ENCODE results near the gene PARVA.

The PARVA gene

GRCh38 chr11:12459865-12460444 is 82.6 kb downstream of the PARVA start:
- DNase-seq (ENCODE audit: low read depth), result no peak

DNA sequence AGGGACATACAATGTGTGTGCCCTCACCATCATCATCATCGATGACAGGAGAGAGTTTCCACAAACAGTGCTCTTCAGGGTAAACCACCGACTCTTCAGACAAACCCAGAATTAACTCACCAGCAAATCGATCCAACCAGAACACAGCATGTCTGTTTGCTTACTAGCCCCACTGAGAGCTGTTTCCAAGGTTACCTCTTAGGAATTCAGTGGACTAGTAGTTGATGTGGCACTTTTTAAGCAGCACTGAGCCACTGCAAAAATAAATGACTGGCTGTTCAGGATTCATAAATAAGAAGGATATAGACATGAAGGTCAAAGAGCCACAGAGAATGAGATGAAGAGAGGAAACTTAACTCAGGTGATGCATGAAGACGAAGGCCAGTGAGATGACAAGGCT is 83.1 kb downstream of the PARVA start:
- DNase-seq (ENCODE audit: low read depth), result no peak

- no peak for DNase-seq (ENCODE audit: low read depth)
Measured at GRCh38 chr11:12461516-12461915, 84.1 kb downstream of the PARVA start.

DNA sequence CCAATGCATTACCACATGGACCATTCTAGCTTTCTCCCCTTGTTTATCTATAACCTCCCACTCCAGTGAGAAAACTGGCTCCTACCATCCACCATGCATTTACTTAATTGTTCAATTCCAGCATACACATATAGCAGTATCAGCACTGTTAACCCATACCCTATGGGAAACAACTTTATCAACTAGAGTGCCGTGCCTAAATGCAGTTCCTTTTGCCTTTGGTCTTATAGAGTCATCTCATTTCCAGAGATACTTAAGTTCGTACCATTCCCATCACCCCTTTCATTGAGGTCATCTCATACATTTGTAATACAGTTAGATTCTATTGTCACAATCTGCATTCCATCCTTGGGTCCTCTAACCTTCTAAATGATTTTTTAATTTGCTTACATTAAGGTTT is 86.9 kb downstream of the PARVA start:
- no peak for DNase-seq (ENCODE audit: low read depth)

- no peak for DNase-seq (ENCODE audit: low read depth)
Measured at GRCh38 chr11:12465332-12465731, 88.0 kb downstream of the PARVA start.

DNA sequence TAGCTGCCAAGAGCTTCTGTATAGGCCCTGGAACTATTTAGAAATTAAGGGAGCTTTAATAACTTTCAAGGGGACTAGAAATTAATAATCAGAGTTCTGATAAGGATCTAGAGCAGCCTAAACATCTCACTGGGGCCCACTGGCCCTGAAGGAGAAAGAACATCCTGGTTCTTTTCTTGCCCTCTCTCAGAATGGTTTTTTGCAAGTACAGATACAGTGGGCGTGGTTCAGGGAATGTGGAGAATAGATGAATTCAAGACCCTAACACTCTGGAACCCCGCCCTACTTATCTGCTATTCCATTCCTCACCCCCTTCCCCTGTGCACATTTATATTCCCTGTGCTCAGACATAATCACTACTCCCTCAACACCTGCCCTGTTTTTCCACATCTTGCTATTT is 90.2 kb downstream of the PARVA start:
- no peak for DNase-seq (ENCODE audit: low read depth)

DNA sequence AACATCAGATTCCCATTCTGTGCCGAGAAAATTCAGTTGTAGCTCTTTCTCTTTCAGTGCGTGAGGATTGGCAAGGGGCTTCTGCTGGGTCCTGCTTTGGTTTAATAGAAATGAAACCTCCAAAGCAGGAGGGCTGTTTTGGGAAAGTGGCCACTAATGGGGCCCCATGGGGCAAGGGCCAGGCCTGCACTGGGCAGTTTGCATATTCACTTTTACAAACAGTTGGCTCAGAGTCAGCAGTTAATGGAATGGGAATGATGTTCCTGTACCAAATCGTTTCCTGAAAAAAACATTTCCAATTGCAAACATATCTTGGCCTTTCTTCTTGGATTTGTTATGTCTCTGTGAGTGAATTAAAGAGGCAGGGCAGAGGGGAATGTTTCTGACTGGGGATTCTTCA is 92.1 kb downstream of the PARVA start:
- DNase-seq (ENCODE audit: low read depth), result no peak

GRCh38 chr11:12470236-12470635 is 92.9 kb downstream of the PARVA start:
- DNase-seq (ENCODE audit: low read depth), result no peak

GRCh38 chr11:12472401-12473005 is 95.1 kb downstream of the PARVA start:
- DNase-seq (ENCODE audit: low read depth), result no peak

GRCh38 chr11:12473381-12473780 is 96.0 kb downstream of the PARVA start:
- no peak for DNase-seq (ENCODE audit: low read depth)

- no peak for DNase-seq (ENCODE audit: low read depth)
Measured at GRCh38 chr11:12474871-12475270, 97.5 kb downstream of the PARVA start.

DNA sequence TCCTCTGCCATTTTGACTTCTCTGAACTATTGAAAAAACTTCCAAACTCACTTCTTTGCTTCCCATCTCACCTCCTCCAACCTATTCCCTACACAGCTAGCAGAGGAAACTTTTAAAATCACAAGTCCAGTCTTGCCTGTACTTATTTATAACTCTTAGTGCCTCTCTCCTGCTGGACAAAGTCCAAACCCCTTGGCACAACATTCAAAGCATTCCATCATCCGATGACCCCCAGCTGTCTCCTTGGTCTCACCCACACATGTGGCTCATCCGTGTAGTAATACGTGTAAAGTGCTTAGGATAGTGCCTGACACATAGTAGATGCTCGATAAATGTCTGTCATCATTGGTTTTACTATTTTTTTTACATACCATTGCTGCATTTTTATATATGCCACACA is 101.4 kb downstream of the PARVA start:
- no peak for DNase-seq (ENCODE audit: low read depth)

DNA sequence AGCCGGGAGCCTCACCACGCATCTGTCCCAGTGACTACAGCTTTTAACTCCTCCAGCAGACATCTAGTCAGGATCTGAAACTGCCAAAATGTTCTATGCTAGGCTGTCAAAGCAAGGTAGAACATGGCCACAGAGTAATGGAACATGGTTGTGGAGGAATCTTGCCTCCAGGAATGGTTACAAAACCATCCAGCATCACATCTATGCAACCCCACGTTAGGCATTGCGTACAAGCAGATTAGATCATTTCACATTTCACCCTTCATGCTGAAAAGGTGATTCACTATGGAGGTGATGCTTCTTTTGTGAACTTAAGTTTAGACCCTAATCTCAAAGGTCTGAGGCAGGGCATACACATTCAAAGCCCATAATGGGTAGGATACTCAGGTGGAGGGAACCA is 103.0 kb downstream of the PARVA start:
- no peak for DNase-seq (ENCODE audit: low read depth)

DNA sequence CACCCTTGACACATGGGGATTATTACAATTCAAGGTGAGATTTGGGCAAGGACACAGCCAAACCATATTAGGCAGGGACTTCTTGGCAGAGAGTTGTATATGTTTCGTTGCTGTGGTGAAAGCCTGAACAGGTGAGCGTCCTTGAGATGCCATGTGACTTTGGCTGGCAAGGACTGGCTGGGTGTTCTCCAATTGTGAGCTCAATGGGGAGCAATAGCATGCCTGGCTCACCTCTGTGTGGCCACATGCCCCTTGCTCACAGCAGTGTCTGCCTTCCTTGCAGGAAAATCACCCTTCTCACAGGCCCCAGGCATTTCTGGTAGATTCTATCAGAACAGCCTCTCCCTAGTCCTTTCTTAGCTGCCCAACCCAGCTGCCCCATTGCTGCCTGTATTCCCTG is 105.5 kb downstream of the PARVA start:
- no peak for DNase-seq (ENCODE audit: low read depth)

DNA sequence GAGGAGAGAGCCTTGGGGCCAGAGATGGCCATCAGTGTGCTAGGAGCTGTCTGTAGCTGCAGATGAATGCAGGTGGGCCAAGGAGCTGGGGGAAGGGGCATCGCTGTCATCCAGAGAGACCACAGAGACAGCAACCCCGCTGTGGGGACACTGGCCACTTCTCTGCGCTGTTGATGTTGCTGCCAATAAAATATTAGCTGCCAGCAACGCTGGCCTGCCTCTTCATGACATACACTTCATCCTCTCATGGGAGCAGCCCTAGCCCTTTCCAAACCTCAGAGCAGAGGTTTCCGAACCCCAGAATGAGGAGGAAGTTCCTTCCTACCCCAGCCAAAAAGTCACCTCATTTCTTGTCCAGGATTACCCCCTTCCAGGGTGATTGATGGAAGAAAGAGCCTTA is 106.2 kb downstream of the PARVA start:
- DNase-seq (ENCODE audit: low read depth), result no peak

GRCh38 chr11:12485328-12485727 is 108.0 kb downstream of the PARVA start:
- no peak for DNase-seq (ENCODE audit: low read depth)

GRCh38 chr11:12489246-12489772 is 111.9 kb downstream of the PARVA start:
- DNase-seq (ENCODE audit: low read depth), result no peak

DNA sequence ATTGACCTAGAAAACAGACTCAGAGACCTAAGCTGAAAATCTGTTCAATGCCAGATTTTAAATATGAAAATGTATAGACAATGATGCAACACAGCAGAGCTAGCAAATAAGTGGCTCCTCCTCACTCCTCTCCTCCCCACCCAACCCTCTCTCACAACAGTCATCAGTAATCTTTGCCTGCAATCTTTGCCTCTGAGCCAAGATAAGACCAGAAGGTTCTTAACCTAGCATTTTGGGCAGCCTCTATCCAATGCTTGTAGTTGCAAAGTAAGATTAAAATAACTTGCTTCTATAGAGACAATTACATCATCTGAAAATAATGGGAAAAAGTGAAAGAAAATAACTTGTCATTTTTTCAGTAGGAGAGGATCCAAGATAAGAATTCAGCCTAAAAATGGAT is 117.3 kb downstream of the PARVA start:
- no peak for DNase-seq (ENCODE audit: low read depth)

DNA sequence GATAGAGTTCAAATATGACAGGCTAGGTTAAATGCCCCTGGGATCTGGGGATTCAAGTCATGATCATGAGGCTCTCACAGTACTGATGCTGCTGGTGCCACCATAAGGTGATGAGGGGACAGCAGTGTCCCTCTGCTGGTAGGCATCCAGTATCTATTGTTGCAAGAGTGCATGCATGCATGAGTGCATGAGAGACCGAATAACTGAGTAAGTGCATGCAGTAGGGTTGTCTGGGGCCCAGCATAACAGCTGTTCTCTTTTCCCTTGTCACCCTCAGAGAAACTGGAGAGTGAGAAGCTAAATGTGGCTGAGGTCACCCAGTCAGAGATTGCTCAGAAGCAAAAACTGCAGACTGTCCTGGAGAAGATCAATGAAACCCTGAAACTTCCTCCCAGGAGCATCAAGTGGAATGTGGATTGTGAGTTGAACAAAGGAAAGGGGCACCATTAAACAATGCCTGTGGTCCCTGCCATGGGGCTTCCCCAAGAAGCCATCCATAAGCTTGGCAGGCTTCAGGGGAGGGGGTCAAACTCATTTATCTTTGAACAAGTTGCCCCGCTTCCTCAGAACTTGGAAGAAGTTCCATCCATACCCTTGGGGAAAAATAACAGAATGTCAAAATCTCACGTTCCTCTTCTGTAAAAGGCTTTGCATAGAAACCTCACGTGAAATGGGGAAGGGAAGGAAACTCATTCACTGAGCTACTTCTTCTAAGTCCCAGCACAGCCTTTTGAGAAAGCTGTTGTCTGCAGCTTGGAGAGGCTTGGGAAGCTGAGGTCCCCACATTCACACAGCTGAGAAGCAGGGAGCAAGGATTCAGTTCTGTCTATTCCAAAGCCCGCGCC is 119.0 kb downstream of the PARVA start:
- DNase-seq (ENCODE audit: low read depth), result no peak

GRCh38 chr11:12497431-12497830 is 120.1 kb downstream of the PARVA start:
- DNase-seq (ENCODE audit: low read depth), result no peak

DNA sequence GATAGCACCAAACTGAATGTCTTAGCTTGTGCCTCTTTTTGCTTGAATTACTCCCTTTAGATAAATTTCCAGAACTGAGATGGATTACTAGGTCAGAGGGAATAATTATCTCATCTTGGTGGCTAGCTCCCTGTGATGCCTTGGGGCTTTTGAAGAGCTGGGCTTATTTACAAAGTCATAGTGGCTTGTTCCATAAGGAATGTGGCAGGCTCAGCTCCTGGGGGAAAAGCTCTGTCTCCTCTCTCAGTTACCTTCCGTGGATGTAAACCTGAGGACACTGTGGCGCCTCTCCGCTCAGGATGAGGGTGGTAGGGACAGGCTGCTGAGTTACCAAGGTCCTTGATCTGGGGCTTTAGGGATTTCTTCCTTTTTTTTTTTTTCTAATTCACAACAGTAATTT is 121.7 kb downstream of the PARVA start:
- no peak for DNase-seq (ENCODE audit: low read depth)

DNA sequence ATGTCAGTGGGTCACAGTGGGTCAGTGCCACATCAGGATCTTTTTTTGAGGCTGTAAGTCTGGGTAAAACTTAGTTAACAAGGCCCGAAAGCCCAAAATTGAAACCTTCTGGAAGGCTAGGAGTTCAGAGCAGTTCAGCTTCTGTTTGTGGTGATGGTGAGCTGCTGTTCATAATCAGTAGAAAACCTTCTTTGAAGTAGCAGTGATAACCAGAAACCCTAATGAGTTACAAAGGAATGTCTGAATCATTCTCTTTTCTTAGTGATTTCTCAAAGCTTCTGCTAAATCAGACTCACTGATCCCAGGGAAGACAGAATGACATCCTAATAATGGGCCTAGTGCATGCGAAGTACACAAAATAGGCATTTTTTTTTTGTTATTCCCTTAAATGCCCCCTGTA is 124.7 kb downstream of the PARVA start:
- no peak for DNase-seq (ENCODE audit: low read depth)

DNA sequence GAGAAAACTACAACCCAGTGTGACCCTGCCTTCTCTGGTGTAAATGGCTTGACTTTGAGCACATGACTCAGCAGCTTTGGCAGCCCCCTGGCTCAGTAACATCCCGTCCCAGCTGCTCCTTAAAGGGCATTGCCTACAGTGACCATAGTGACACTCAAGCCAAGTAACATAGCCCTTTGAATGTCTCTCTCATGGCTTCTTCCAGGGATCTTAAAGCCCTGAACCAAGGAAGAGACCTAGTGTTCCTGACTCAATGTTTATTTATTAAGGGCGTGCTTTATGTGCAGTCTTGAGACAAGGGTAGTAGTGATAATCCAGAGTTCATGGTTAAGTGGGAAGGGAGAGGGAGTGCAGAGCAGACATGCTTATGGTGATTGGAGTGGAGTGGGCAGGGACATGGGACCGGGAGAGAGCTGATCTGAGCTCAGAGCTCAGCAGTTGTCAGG is 125.7 kb downstream of the PARVA start:
- no peak for DNase-seq (ENCODE audit: low read depth)
